CD4-positive, alpha-beta T cell treated with Interleukin-10 for 1 hour (primary cell): ENCODE measurements around the gene RAB1A.
"Not testable (repeated sequence)": the region's sequence is repeated elsewhere in the genome, so short reads cannot be mapped to it uniquely, and the experiment has no call there.

Source experiments
- DNase-seq: peaks from one replicate; pipeline ENCODE4 v3.0.0-alpha.2; 2020

Gene RAB1A

GRCh38 chr2:65134158-65134557, 4.3 kb upstream of the RAB1A start:
- DNase-seq = no peak

- no peak for DNase-seq
Observed at GRCh38 chr2:65133626-65134025, 3.7 kb upstream of the RAB1A start.

- not testable (repeated sequence) for DNase-seq
Observed at GRCh38 chr2:65132930-65133329, 3.0 kb upstream of the RAB1A start.

- DNase-seq = no peak
Observed at GRCh38 chr2:65130664-65131175, 814 bp upstream of the RAB1A start.

- no peak for DNase-seq
Observed at GRCh38 chr2:65129286-65129825, 550 bp downstream of the RAB1A start.

GRCh38 chr2:65128297-65129190, 1.4 kb downstream of the RAB1A start:
- no peak for DNase-seq

GRCh38 chr2:65125457-65125856, 4.4 kb downstream of the RAB1A start:
- not testable (repeated sequence) for DNase-seq

- DNase-seq = no peak
Observed at GRCh38 chr2:65122313-65122712, 7.6 kb downstream of the RAB1A start.

GRCh38 chr2:65120990-65121693, 8.8 kb downstream of the RAB1A start:
- no peak for DNase-seq

GRCh38 chr2:65116645-65117044, 13.3 kb downstream of the RAB1A start:
- DNase-seq = no peak

GRCh38 chr2:65114921-65115320, 15.0 kb downstream of the RAB1A start:
- no peak for DNase-seq

GRCh38 chr2:65113816-65114215, 16.1 kb downstream of the RAB1A start:
- DNase-seq = no peak

GRCh38 chr2:65113229-65113628, 16.7 kb downstream of the RAB1A start:
- no peak for DNase-seq

- no peak for DNase-seq
Observed at GRCh38 chr2:65112633-65113032, 17.3 kb downstream of the RAB1A start.

- DNase-seq = no peak
Observed at GRCh38 chr2:65108780-65109179, 21.1 kb downstream of the RAB1A start.

GRCh38 chr2:65107530-65107929, 22.4 kb downstream of the RAB1A start:
- DNase-seq = no peak

GRCh38 chr2:65103013-65103715, 26.7 kb downstream of the RAB1A start:
- no peak for DNase-seq

- DNase-seq = no peak
Observed at GRCh38 chr2:65101071-65101470, 28.8 kb downstream of the RAB1A start.

GRCh38 chr2:65098741-65099140, 31.2 kb downstream of the RAB1A start:
- DNase-seq = no peak

- DNase-seq = no peak
Observed at GRCh38 chr2:65097844-65098243, 32.1 kb downstream of the RAB1A start.

- DNase-seq = no peak
Observed at GRCh38 chr2:65096948-65097347, 33.0 kb downstream of the RAB1A start.

- no peak for DNase-seq
Observed at GRCh38 chr2:65093211-65093610, 36.7 kb downstream of the RAB1A start.

- no peak for DNase-seq
Observed at GRCh38 chr2:65092791-65093190, 37.1 kb downstream of the RAB1A start.
